Thyroid gland (tissue), 4 donors: Measurements from ENCODE around the gene IQSEC3.
"Not testable (repeated sequence)": the region's sequence is repeated elsewhere in the genome, so short reads cannot be mapped to it uniquely, and the experiment has no call there.

Source experiments
- CTCF ChIP-seq, 6 experiments: fragments of 200-600 bp in 3 of 6; fragments of 450-650 bp in 3 of 6; sonication (generic) in 3 of 6; IDR thresholded peaks; one replicate each; pipeline ENCODE4 v1.5.1; 2016 to 2019; ENCODE audit warnings: antibody characterized with exemption in 6 of 6, mild to moderate bottlenecking in 2 of 6, inconsistent platforms in 1 of 6, moderate library complexity in 1 of 6
- POLR2A ChIP-seq, 2 donors: fragments of 450-650 bp; IDR thresholded peaks; one replicate each; pipeline ENCODE4 v1.6.1; 2017; ENCODE audit warnings: antibody characterized with exemption in 2 of 2, mild to moderate bottlenecking in 2 of 2, moderate library complexity in 1 of 2

- TF ChIP-seq CTCF, POLR2A (IDR thresholded peaks at IDR 0.05): not testable (repeated sequence)
These were observed 5.5 kb downstream of the IQSEC3 start for GRCh38 chr12:72018-72417.
